Neuronal stem cell (in vitro differentiated cells): ENCODE measurements around the gene ELOF1.

Source experiments
- DNase-seq: peaks from one replicate; pipeline ENCODE4 v3.0.0-alpha.2; 2013; ENCODE audit warnings: low spot score
- H2AFZ ChIP-seq: one replicate; pipeline ENCODE4 v1.6.1; 2013; ENCODE audit warnings: mild to moderate bottlenecking, low read length, inconsistent platforms
- H2AK5ac ChIP-seq: 2 replicates; pipeline ENCODE4 v1.6.1; 2013; ENCODE audit warnings: low read depth, mild to moderate bottlenecking, inconsistent platforms, low read length, moderate library complexity, mixed read lengths
- H2BK120ac ChIP-seq: 2 replicates; pipeline ENCODE4 v1.6.1; 2013; ENCODE audit warnings: low read depth, mild to moderate bottlenecking, inconsistent platforms, low read length, moderate library complexity, mixed read lengths
- H2BK12ac ChIP-seq: one replicate; pipeline ENCODE4 v1.6.1; 2013; ENCODE audit warnings: low read length, inconsistent platforms
- H2BK15ac ChIP-seq: 2 replicates; pipeline ENCODE4 v1.6.1; 2013; ENCODE audit warnings: mild to moderate bottlenecking, low read length, inconsistent platforms, mixed read lengths
- H2BK5ac ChIP-seq: one replicate; pipeline ENCODE4 v1.6.1; 2013; ENCODE audit warnings: inconsistent platforms, mild to moderate bottlenecking, low read length, moderate library complexity
- H3K14ac ChIP-seq: one replicate; pipeline ENCODE4 v1.6.1; 2013; ENCODE audit warnings: low read length, inconsistent platforms
- H3K18ac ChIP-seq: 2 replicates; pipeline ENCODE4 v1.6.1; 2013; ENCODE audit warnings: low read length, inconsistent platforms
- H3K23ac ChIP-seq: 2 replicates; pipeline ENCODE4 v1.6.1; 2013; ENCODE audit warnings: low read depth, mild to moderate bottlenecking, mixed read lengths, low read length, inconsistent platforms; ENCODE audit not compliant: poor library complexity
- H3K27ac ChIP-seq: replicated peaks from 3 replicates; pipeline ENCODE4 v1.5.1; 2013; ENCODE audit warnings: low read length, inconsistent platforms
- H3K27me3 ChIP-seq, 3 experiments: 2 replicates each; pipeline ENCODE4 v1.6.1; 2013; ENCODE audit warnings: low read length in 3 of 3, mild to moderate bottlenecking in 2 of 3, inconsistent platforms in 1 of 3, low read depth in 1 of 3, mixed read lengths in 1 of 3, moderate library complexity in 1 of 3; ENCODE audit not compliant: control insufficient read depth in 3 of 3, insufficient read depth in 3 of 3
- H3K36me3 ChIP-seq, 2 donors: replicated peaks in 1 of 2; 2 replicates each; pipeline ENCODE4 v1.6.1; 2013; ENCODE audit warnings: low read length in 2 of 2; ENCODE audit not compliant: control insufficient read depth in 2 of 2, insufficient read depth in 2 of 2
- H3K4ac ChIP-seq: 2 replicates; pipeline ENCODE4 v1.6.1; 2013; ENCODE audit warnings: inconsistent platforms, mild to moderate bottlenecking, low read length, moderate library complexity
- H3K4me1 ChIP-seq, 2 donors: 1 replicate in 1 of 2; 2 replicates in 1 of 2; pipeline ENCODE4 v1.6.1; 2013; ENCODE audit warnings: low read length in 2 of 2, low read depth in 1 of 2; ENCODE audit not compliant: control insufficient read depth in 2 of 2, insufficient read depth in 1 of 2
- H3K4me2 ChIP-seq: one replicate; pipeline ENCODE4 v1.6.1; 2013; ENCODE audit warnings: mild to moderate bottlenecking, low read length, inconsistent platforms; ENCODE audit not compliant: insufficient read depth, poor library complexity, severe bottlenecking
- H3K4me3 ChIP-seq, 2 donors: 2 replicates each; pipeline ENCODE4 v1.5.1; 2013; ENCODE audit warnings: low read length in 2 of 2, mild to moderate bottlenecking in 2 of 2, inconsistent platforms in 1 of 2, moderate library complexity in 1 of 2
- H3K79me1 ChIP-seq: one replicate; pipeline ENCODE4 v1.6.1; 2013; ENCODE audit warnings: low read depth, mild to moderate bottlenecking, inconsistent platforms, low read length, moderate library complexity
- H3K9ac ChIP-seq: one replicate; pipeline ENCODE4 v1.6.1; 2013; ENCODE audit warnings: mild to moderate bottlenecking, low read depth, low read length, inconsistent platforms; ENCODE audit not compliant: poor library complexity
- H3K9me3 ChIP-seq, 2 donors: replicated peaks in 1 of 2; 2 replicates each; pipeline versions ENCODE3 to v1.6.1; 2013; ENCODE audit warnings: low read length in 2 of 2, mild to moderate bottlenecking in 2 of 2, inconsistent platforms in 1 of 2, low read depth in 1 of 2, mixed read lengths in 1 of 2, moderate library complexity in 1 of 2; ENCODE audit not compliant: control insufficient read depth in 2 of 2, insufficient read depth in 1 of 2
- H4K8ac ChIP-seq: one replicate; pipeline ENCODE4 v1.6.1; 2013; ENCODE audit warnings: low read depth, mild to moderate bottlenecking, inconsistent platforms, low read length, moderate library complexity
- H4K91ac ChIP-seq: one replicate; pipeline ENCODE4 v1.6.1; 2013; ENCODE audit warnings: low read length, low read depth, mild to moderate bottlenecking, inconsistent platforms; ENCODE audit not compliant: poor library complexity
- WGBS, 2 donors: extraction: QIAGEN DNeasy Blood & Tissue Kit; methylation state at CpG; one replicate each; pipeline ENCODE4 v1.1.7; 2013; ENCODE audit warnings: missing lambda C conversion rate in 2 of 2, mixed read lengths in 1 of 2; ENCODE audit not compliant: insufficient read length in 2 of 2, insufficient replicate concordance in 1 of 2; ENCODE audit errors: extremely low coverage in 2 of 2; 5-methylcytosine and 5-hydroxymethylcytosine counted together

ELOF1 gene

GRCh38 chr19:11549386-11549953, 9.6 kb downstream of the ELOF1 start:
- no peak overlapping the region for H3K4ac ChIP-seq
- WGBS, 2 donors = no CpG with 5 or more reads among the region's 24 CpGs
- H3K23ac ChIP-seq = no peak overlapping the region
- DNase-seq = no peak
- H2BK5ac ChIP-seq = no peak overlapping the region
- no peaks in the 10 kb centered on the region for H3K4me1 ChIP-seq
- no peak overlapping the region for H3K4me2 ChIP-seq
- peak overlapping the region; percentile 41 for H3K18ac ChIP-seq
- H2AFZ ChIP-seq = no peak overlapping the region
- peak overlapping the region; percentile 4 for H3K9ac ChIP-seq
- H3K36me3 ChIP-seq = peaks cover 19 to 30% of the 10 kb centered on the region in 2 donors
- H3K27me3 ChIP-seq = no peaks in the 10 kb centered on the region
- H4K8ac ChIP-seq = no peak overlapping the region
- no peak overlapping the region for H3K14ac ChIP-seq
- H3K9me3 ChIP-seq = peaks cover 0 to 2% of the 10 kb centered on the region in 2 donors
- peak overlapping the region; percentile 21 for H2BK15ac ChIP-seq
- no peak overlapping the region for H2BK120ac ChIP-seq
- H4K91ac ChIP-seq = no peak overlapping the region
- H3K4me3 ChIP-seq = peak overlapping the region in 1 of 2 donors; percentile 44
- H2AK5ac ChIP-seq = no peak overlapping the region
- H3K27ac ChIP-seq = no peak overlapping the region
- peaks cover 3% of the 10 kb centered on the region for H3K79me1 ChIP-seq
- no peak overlapping the region for H2BK12ac ChIP-seq

- no peaks in the 10 kb centered on the region for H3K27me3 ChIP-seq
- H2AK5ac ChIP-seq = no peak overlapping the region
- no peak for DNase-seq
- H3K4ac ChIP-seq = no peak overlapping the region
- WGBS, 2 donors = no CpG with 5 or more reads among the region's 14 CpGs
- H3K79me1 ChIP-seq = peaks cover under 1% of the 10 kb centered on the region
- no peak overlapping the region for H2BK120ac ChIP-seq
- peaks cover 11 to 17% of the 10 kb centered on the region in 2 donors for H3K36me3 ChIP-seq
- H2BK12ac ChIP-seq = no peak overlapping the region
- H2BK15ac ChIP-seq = no peak overlapping the region
- H4K8ac ChIP-seq = no peak overlapping the region
- no peaks in the 10 kb centered on the region for H3K4me1 ChIP-seq
- H3K4me3 ChIP-seq = no peak overlapping the region
- H3K14ac ChIP-seq = peak overlapping the region; percentile 8
- H2AFZ ChIP-seq = no peak overlapping the region
- H3K27ac ChIP-seq = no peak overlapping the region
- peaks cover 0 to 2% of the 10 kb centered on the region in 2 donors for H3K9me3 ChIP-seq
- no peak overlapping the region for H2BK5ac ChIP-seq
- peak overlapping the region; percentile 2 for H3K4me2 ChIP-seq
- no peak overlapping the region for H4K91ac ChIP-seq
- no peak overlapping the region for H3K23ac ChIP-seq
- no peak overlapping the region for H3K18ac ChIP-seq
- no peak overlapping the region for H3K9ac ChIP-seq
These were observed 10.9 kb downstream of the ELOF1 start for GRCh38 chr19:11547929-11548700.

GRCh38 chr19:11541238-11541637, 17.8 kb downstream of the ELOF1 start:
- Histone ChIP-seq H3K4me3 (no peak overlapping the region), H4K91ac (no peak overlapping the region), H2BK12ac (no peak overlapping the region), H2BK15ac (no peak overlapping the region), H3K27ac (no peak overlapping the region), H3K4ac (no peak overlapping the region), H3K9me3 (no peaks in the 10 kb centered on the region), H2AFZ (no peak overlapping the region), H3K36me3 (no peaks in the 10 kb centered on the region), H3K4me1 (peaks cover 12% of the 10 kb centered on the region in 2 donors), H3K27me3 (no peaks in the 10 kb centered on the region), H3K14ac (no peak overlapping the region), H2AK5ac (peak overlapping the region; percentile 23), H2BK120ac (no peak overlapping the region), H3K79me1 (peaks cover 1% of the 10 kb centered on the region), H3K23ac (no peak overlapping the region), H3K4me2 (no peak overlapping the region), H3K9ac (no peak overlapping the region), H3K18ac (no peak overlapping the region), H4K8ac (no peak overlapping the region), H2BK5ac (no peak overlapping the region)
- WGBS, 2 donors = no CpG with 5 or more reads among the region's 3 CpGs
- DNase-seq = no peak

GRCh38 chr19:11540645-11541044, 18.4 kb downstream of the ELOF1 start:
- peak overlapping the region; percentile 23 for H2AK5ac ChIP-seq
- no peak overlapping the region for H3K23ac ChIP-seq
- no peaks in the 10 kb centered on the region for H3K36me3 ChIP-seq
- no peak overlapping the region for H3K27ac ChIP-seq
- H3K27me3 ChIP-seq = no peaks in the 10 kb centered on the region
- H3K9me3 ChIP-seq = no peaks in the 10 kb centered on the region
- H3K14ac ChIP-seq = no peak overlapping the region
- H3K18ac ChIP-seq = no peak overlapping the region
- no peak overlapping the region for H3K4me3 ChIP-seq
- no peak overlapping the region for H3K4ac ChIP-seq
- H2BK120ac ChIP-seq = no peak overlapping the region
- no peak overlapping the region for H4K91ac ChIP-seq
- DNase-seq = no peak
- H3K4me1 ChIP-seq = peaks cover 12% of the 10 kb centered on the region in 2 donors
- H3K4me2 ChIP-seq = no peak overlapping the region
- H2AFZ ChIP-seq = no peak overlapping the region
- H4K8ac ChIP-seq = no peak overlapping the region
- H2BK5ac ChIP-seq = no peak overlapping the region
- H2BK12ac ChIP-seq = no peak overlapping the region
- peak overlapping the region; percentile 35 for H2BK15ac ChIP-seq
- peaks cover 1% of the 10 kb centered on the region for H3K79me1 ChIP-seq
- H3K9ac ChIP-seq = no peak overlapping the region
- no CpG with 5 or more reads among the region's 5 CpGs for WGBS, 2 donors
